Measurements from ENCODE around the gene MORC4. TPM values are rescaled to one million over a fixed set of nuclear protein-coding genes. Genes with fewer than 3 reads are reported as not detected.

Gene MORC4
- total and polyA plus RNA-seq, 11 donors, result 1.0 to 6.5 (median 2.8) TPM

GRCh38 chrX:106903291-106903824, 96.7 kb downstream of the MORC4 start, which contains the start of gene RIPPLY1:
TSS of gene RIPPLY1 (minus strand) at chrX:106903341. CDS start at chrX:106903287, 54 bp downstream.
- Histone ChIP-seq H3K4me3 (no peak within 1 kb of the TSS), H3K27me3 (peaks cover 0 to 4% (median 0%) of the 10 kb centered on the region in 9 donors), H3K27ac (no peak within 1 kb of the TSS), H3K9me3 (no peaks in the 10 kb centered on the region), H3K36me3 (no peaks in the 10 kb centered on the region), H3K4me1 (no peaks in the 10 kb centered on the region)
- TF ChIP-seq, protein P1, sequence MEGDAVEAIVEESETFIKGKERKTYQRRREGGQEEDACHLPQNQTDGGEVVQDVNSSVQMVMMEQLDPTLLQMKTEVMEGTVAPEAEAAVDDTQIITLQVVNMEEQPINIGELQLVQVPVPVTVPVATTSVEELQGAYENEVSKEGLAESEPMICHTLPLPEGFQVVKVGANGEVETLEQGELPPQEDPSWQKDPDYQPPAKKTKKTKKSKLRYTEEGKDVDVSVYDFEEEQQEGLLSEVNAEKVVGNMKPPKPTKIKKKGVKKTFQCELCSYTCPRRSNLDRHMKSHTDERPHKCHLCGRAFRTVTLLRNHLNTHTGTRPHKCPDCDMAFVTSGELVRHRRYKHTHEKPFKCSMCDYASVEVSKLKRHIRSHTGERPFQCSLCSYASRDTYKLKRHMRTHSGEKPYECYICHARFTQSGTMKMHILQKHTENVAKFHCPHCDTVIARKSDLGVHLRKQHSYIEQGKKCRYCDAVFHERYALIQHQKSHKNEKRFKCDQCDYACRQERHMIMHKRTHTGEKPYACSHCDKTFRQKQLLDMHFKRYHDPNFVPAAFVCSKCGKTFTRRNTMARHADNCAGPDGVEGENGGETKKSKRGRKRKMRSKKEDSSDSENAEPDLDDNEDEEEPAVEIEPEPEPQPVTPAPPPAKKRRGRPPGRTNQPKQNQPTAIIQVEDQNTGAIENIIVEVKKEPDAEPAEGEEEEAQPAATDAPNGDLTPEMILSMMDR (IDR thresholded peaks at IDR 0.05), result no peak
- TF ChIP-seq POLR2A (IDR thresholded peaks at IDR 0.05), result no peak
- 71 to 89% (median 75%) methylated on average over 1 of the region's 1 CpG for WGBS, 4 donors
- ATAC-seq (no peak), DNase-seq (no peak)
- intact Hi-C loops (cut with DNase I), result loop anchor here in 1 of 10 donors (10.0 kb wide), 1 partner anchor 51 kb away; no protein-coding TSS in a partner anchor

- 73 to 100% (median 88%) methylated on average over 2 of the region's 2 CpGs for WGBS, 4 donors
- DNase-seq (no peak), ATAC-seq (no peak)
- intact Hi-C loops (cut with DNase I), result loop anchor here in 1 of 10 donors (10.0 kb wide), 1 partner anchor 52 kb away; no protein-coding TSS in a partner anchor
- H3K27ac ChIP-seq, result no peak overlapping the region
- no peak overlapping the region for H3K4me3 ChIP-seq
- no peaks in the 10 kb centered on the region for H3K4me1 ChIP-seq
- TF ChIP-seq, protein P1 (IDR thresholded peaks at IDR 0.05), result no peak
- TF ChIP-seq POLR2A (IDR thresholded peaks at IDR 0.05), result no peak
- peaks cover 0 to 4% (median 0%) of the 10 kb centered on the region in 9 donors for H3K27me3 ChIP-seq
- no peaks in the 10 kb centered on the region for H3K9me3 ChIP-seq
- H3K36me3 ChIP-seq, result no peaks in the 10 kb centered on the region
Observed at GRCh38 chrX:106902684-106903083, 97.3 kb downstream of the MORC4 start.

- intact Hi-C loops (cut with DNase I), result loop anchor here in 1 of 10 donors (10.0 kb wide), 1 partner anchor 53 kb away; no protein-coding TSS in a partner anchor
- WGBS, 4 donors, result 70 to 80% (median 75%) methylated on average over 4 of the region's 4 CpGs
Observed at GRCh38 chrX:106901781-106902219, 98.2 kb downstream of the MORC4 start.

DNA sequence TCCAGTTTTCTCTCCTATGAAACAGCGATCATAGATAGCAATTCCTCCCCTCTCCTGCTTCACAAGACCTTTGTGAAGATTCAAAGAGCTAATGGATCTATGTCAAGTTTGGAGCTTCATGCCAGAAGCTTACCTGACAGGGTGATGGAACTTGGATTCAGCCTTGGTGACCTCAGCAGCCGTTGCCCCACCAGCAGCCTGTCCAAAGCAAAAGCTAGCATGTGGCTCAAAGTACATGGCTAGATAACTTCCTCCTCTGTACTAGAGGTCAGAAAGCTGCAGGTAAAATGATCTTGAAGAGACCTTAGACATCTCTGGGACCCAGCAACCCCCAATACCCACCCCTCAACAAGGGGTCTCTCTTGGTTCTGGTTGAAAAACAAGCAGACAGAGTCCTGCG, 98.7 kb downstream of the MORC4 start:
- Histone ChIP-seq H3K4me3 (no peak overlapping the region), H3K36me3 (no peaks in the 10 kb centered on the region), H3K4me1 (no peaks in the 10 kb centered on the region), H3K27ac (no peak overlapping the region), H3K27me3 (peaks cover 0 to 10% (median 0%) of the 10 kb centered on the region in 9 donors), H3K9me3 (no peaks in the 10 kb centered on the region)
- TF ChIP-seq, protein P1 (IDR thresholded peaks at IDR 0.05), result no peak
- TF ChIP-seq POLR2A (IDR thresholded peaks at IDR 0.05), result no peak
- WGBS, 4 donors, result 82 to 92% (median 87%) methylated on average over 3 of the region's 3 CpGs
- DNase-seq, result no peak
- intact Hi-C loops (cut with DNase I), result loop anchor here in 1 of 10 donors (10.0 kb wide), 1 partner anchor 53 kb away; no protein-coding TSS in a partner anchor
- no peak for ATAC-seq

More at GRCh38 chrX:106901781-106902219, 98.2 kb downstream of the MORC4 start:
- no peaks in the 10 kb centered on the region for H3K9me3 ChIP-seq
- no peak for TF ChIP-seq POLR2A (IDR thresholded peaks at IDR 0.05)
- TF ChIP-seq, protein P1 (IDR thresholded peaks at IDR 0.05), result no peak
- no peak for ATAC-seq
- no peak overlapping the region for H3K4me3 ChIP-seq
- no peaks in the 10 kb centered on the region for H3K4me1 ChIP-seq
- no peaks in the 10 kb centered on the region for H3K36me3 ChIP-seq
- DNase-seq, result no peak
- H3K27ac ChIP-seq, result no peak overlapping the region
- H3K27me3 ChIP-seq, result peaks cover 0 to 5% (median 0%) of the 10 kb centered on the region in 9 donors

Measured in heart left ventricle (tissue), 16 donors.